WI38 (cell line): Measurements from ENCODE around the gene DHRSX.
"Not testable (repeated sequence)": the region's sequence is repeated elsewhere in the genome, so short reads cannot be mapped to it uniquely, and the experiment has no call there.

Source experiments
- H3K4me3 ChIP-seq: 2 replicates; pipeline ENCODE4 v1.5.1; 2011; ENCODE audit warnings: low read depth, mild to moderate bottlenecking, control low read depth, low read length
- TF ChIP-seq, protein P1 (sequence below): IDR thresholded peaks from 2 replicates; pipeline ENCODE4 v1.5.1; 2012; ENCODE audit warnings: low read depth, mild to moderate bottlenecking, control low read depth, low read length

The DHRSX gene

DNA sequence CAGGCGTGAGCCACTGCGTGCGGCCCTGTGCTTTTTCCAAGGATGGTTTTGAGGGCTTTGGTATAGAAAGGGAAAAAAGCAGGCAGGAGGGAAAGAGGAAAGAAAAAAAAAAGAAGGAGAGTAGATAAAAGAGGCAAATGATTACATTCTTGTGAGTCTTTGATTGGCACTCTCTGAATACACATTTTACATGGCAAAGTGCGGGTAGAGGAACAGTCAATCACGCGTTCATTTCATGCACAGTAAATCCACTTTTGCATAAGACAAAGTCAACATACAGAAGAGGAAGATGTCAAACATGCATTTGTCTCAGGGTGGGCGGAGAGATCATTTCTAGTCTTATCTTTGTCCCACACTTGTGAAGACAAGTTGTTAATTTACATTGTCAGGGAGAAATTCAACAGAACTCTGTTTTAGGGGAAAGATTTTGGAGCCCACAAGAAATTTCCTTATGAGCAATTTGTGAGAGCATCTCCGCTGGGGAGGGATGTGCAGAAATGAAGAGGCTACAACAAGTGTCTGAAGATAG lies 183.2 kb downstream of the DHRSX start:
- no peak overlapping the region for H3K4me3 ChIP-seq
- TF ChIP-seq, protein P1, sequence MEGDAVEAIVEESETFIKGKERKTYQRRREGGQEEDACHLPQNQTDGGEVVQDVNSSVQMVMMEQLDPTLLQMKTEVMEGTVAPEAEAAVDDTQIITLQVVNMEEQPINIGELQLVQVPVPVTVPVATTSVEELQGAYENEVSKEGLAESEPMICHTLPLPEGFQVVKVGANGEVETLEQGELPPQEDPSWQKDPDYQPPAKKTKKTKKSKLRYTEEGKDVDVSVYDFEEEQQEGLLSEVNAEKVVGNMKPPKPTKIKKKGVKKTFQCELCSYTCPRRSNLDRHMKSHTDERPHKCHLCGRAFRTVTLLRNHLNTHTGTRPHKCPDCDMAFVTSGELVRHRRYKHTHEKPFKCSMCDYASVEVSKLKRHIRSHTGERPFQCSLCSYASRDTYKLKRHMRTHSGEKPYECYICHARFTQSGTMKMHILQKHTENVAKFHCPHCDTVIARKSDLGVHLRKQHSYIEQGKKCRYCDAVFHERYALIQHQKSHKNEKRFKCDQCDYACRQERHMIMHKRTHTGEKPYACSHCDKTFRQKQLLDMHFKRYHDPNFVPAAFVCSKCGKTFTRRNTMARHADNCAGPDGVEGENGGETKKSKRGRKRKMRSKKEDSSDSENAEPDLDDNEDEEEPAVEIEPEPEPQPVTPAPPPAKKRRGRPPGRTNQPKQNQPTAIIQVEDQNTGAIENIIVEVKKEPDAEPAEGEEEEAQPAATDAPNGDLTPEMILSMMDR = no peak

DNA sequence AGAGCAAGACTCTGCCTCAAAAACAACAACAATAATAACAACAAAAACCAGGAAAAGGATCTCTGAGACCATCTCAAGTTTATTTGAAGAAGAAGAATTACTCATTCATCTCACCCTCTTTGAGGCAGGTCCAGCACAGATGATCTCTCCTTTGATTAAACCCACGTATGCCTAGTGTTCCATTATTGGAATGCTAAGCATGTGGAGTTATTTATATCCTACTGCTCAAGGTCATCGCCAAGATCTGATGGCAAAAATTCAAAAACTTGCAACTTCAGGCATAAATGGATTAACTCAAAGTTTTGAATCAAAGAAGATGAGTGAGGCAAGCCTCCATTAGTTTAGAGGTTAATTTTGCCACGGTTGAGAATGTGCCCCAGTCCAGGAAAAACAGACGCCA lies 184.2 kb downstream of the DHRSX start:
- H3K4me3 ChIP-seq = no peak overlapping the region
- TF ChIP-seq, protein P1 = no peak

DNA sequence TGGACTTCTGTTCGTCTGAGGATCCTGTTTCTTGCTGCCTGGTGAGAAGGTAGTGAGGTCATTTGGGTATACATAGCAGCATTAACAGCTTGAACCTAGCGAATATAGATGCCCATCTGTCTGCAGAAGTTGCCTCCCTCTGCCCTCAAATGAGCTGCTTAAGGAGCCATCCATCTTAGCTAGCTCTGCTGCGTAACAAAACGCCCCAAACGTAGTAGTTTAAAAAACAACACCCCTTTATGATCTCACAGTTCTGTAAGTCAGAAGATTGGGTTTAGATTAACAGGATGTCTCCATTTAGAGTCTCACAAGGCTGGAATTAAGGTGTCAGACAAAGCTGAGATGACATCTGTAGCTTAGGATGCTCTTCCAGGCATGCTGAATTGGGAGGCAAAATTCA lies 185.3 kb downstream of the DHRSX start:
- TF ChIP-seq, protein P1 = no peak
- H3K4me3 ChIP-seq = no peak overlapping the region

DNA sequence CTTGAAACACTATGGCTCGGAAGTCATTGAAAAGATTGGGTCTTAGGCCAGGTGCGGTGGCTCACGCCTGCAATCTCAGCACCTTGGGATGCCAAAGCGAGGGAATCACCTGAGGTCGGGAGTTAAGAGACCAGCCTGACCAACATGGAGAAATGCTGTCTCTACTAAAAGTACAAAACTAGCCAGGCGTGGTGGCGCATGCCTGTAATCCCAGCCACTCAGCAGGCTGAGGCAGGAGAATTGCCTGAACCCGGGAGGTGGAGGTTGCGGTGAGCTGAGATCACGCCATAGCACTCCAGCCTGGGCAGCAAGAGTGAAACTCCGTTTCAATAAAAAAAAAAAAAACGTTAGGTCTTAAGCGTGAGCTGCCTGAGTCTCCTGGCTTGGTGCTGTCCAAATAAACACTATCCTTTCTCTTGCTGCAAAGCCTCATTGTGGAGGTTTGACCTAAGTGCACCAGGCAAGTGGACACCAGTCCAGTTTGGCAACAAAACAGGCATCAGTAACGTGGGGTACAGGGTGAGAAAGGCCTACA lies 185.9 kb downstream of the DHRSX start:
- TF ChIP-seq, protein P1 = no peak
- H3K4me3 ChIP-seq = no peak overlapping the region

DNA sequence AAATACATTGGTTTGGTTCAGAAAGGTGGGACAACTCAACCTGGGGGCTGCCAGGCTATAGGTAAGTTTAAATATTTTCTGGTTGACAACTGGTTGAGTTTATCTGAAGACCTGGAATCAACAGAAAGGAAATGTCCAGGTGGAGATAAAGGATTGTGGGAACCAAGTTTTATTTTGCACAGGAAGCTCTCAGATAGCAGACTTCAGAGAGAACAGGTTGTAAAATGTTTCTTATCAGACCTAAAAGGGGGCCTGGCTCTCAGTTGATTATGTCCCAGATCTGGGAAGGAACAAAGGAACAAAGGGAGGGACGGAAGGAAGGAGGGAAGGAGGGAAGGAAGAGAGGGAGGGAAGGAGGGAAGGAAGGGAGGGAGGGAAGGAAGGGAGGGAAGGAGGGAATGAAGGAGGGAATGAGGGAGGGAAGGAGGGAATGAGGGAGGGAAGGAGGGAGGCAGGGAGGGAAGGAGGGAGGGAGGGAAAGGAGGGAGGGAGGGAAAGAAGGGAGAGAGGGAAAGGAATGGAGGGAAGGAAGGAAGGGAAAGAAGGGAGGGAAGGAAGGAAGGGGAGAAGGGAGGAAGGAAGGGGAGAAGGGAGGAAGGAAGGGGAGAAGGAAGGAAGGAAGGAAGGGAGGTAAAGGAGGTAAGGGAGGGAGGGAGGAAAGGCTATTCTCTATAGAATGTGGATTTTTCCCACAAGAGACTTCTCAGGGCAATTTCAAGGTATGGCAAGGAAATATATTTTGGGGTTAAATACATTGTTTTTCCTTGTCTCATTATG lies 186.7 kb downstream of the DHRSX start:
- TF ChIP-seq, protein P1 = no peak
- H3K4me3 ChIP-seq = no peak overlapping the region

DNA sequence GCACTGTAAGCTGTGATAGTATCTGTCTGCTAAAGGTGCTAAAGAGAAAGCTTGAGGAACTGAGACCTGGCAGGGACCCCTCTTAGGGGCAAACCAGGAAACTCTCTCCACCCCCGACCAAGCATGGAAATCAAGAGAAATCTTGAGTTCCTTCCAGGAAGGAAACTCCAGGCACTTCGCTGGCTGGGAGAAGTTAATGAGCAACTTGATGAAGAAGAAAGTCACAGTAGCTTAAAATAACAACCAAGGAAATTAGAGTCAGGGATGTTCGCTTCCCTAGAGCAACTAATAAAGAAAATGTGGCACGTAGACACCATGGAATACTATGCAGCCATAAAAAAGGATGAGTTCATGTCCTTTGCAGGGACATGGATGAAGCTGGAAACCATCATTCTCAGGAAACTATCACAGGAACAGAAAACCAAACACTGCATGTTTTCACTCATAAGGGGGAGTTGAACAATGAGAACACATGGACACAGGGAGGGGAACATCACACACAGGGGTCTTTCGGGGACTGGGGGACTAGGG lies 188.7 kb downstream of the DHRSX start:
- H3K4me3 ChIP-seq = not testable (repeated sequence)

DNA sequence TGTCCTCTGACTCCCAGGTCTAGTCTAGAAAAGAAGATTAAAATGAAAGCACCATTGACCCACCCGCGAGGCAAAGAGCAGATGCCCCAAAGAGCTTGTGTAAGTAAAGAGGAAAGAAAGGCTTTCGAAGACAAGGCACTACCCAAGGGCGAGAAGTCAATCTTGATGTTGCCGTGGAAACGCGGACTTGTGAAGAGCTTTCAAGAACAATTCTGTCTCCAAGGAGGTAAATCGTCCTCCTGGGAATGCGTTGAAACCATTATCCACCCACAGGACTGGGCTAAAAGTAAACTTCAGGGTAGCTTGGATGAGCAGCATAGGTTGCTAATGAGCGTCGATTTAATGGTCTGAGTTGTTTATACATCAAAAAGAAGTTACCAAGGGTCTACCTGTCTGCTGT lies 189.3 kb downstream of the DHRSX start:
- TF ChIP-seq, protein P1 = no peak
- H3K4me3 ChIP-seq = no peak overlapping the region
